Esophagus squamous epithelium (tissue), 5 donors: Measurements from ENCODE around the gene CNBD2. TPM values are rescaled to one million over a fixed set of nuclear protein-coding genes. Genes with fewer than 3 reads are reported as not detected.
"Not testable (repeated sequence)": the region's sequence is repeated elsewhere in the genome, so short reads cannot be mapped to it uniquely, and the experiment has no call there.

Experiments
- DNase-seq: peaks from one replicate; lab custom pipeline; 2025; lab: John Stamatoyannopoulos, UW
- H3K27ac ChIP-seq, 4 donors: fragments of 200-600 bp; sonication (generic); one replicate each; pipeline ENCODE4 v1.5.1; 2016 to 2019; ENCODE audit warnings: mild to moderate bottlenecking in 1 of 4
- H3K27me3 ChIP-seq, 4 donors: fragments of 200-600 bp; sonication (generic); 1 replicate in 3 of 4; 2 replicates in 1 of 4; pipeline versions ENCODE4 v1.5.1 to v1.6.0; 2017 to 2021; ENCODE audit warnings: antibody characterized with exemption in 1 of 4
- H3K36me3 ChIP-seq, 3 donors: fragments of 200-600 bp; sonication (generic); one replicate each; pipeline ENCODE4 v1.5.1; 2016 to 2019
- H3K4me1 ChIP-seq, 3 donors: fragments of 200-600 bp; sonication (generic); one replicate each; pipeline ENCODE4 v1.5.1; 2017 to 2019
- H3K4me3 ChIP-seq, 4 donors: fragments of 200-600 bp; sonication (generic); 1 replicate in 3 of 4; 2 replicates in 1 of 4; pipeline ENCODE4 v1.5.1; 2016 to 2019; ENCODE audit warnings: mild to moderate bottlenecking in 2 of 4, moderate library complexity in 1 of 4
- H3K9me3 ChIP-seq, 3 donors: fragments of 200-600 bp; sonication (generic); one replicate each; pipeline ENCODE4 v1.5.1; 2016 to 2019
- CTCF ChIP-seq, 6 experiments: fragments of 450-650 bp in 4 of 6; fragments of 200-600 bp in 2 of 6; sonication (generic) in 2 of 6; IDR thresholded peaks; one replicate each; pipeline ENCODE4 v1.5.1; 2016 to 2019; ENCODE audit warnings: antibody characterized with exemption in 6 of 6, mild to moderate bottlenecking in 4 of 6, moderate library complexity in 4 of 6
- POLR2A ChIP-seq, 4 donors: fragments of 450-650 bp; IDR thresholded peaks; one replicate each; pipeline ENCODE4 v1.6.1; 2017; ENCODE audit warnings: antibody characterized with exemption in 4 of 4, mild to moderate bottlenecking in 4 of 4, moderate library complexity in 3 of 4
- WGBS, 2 donors: methylation state at CpG; one replicate each; pipeline ENCODE4 v1.1.5; 2018; 5-methylcytosine and 5-hydroxymethylcytosine counted together
- intact Hi-C: fragments of 100-400 bp; cut with DNase I; formaldehyde crosslinking; loops from one replicate; pipeline ENCODE4 v1.15.0; 2022
- small RNA-seq, 4 donors: library from RNA; depleted of rRNA; stranded (forward); fragments of <200 nt; gene quantifications; one replicate each; pipeline ENCODE3, GENCODE V24; 2016
- total RNA-seq, 4 donors: library from RNA; depleted of rRNA; stranded (reverse); fragments of >200 nt; gene quantifications; one replicate each; pipeline ENCODE4 v1.1.0, GENCODE V29; 2016
- donor health status: DM: yes; HTN: yes; CAD: no.

The CNBD2 gene
- total RNA-seq, 4 donors from 2014 or later, result 4.0 to 15.3 (median 4.6) TPM

GRCh38 chr20:36074983-36075382 lies 106.6 kb downstream of the CNBD2 start:
- no peak overlapping the region for H3K4me3 ChIP-seq
- no peak for TF ChIP-seq POLR2A (IDR thresholded peaks at IDR 0.05)
- no peak for TF ChIP-seq CTCF (IDR thresholded peaks at IDR 0.05)
- H3K4me1 ChIP-seq, result peaks cover 0 to 26% (median 4%) of the 10 kb centered on the region in 3 donors
- no peaks in the 10 kb centered on the region for H3K36me3 ChIP-seq
- peaks cover 0 to 9% (median 0%) of the 10 kb centered on the region in 4 donors for H3K27me3 ChIP-seq
- peak overlapping the region in 2 of 4 donors; percentile 9 to 74 for H3K27ac ChIP-seq
- DNase-seq, result no peak
- H3K9me3 ChIP-seq, result no peaks in the 10 kb centered on the region
- WGBS, 2 donors, result 3 to 6% methylated on average over 2 of the region's 2 CpGs
- intact Hi-C loops, result no loop called here

GRCh38 chr20:36077762-36078161 lies 109.4 kb downstream of the CNBD2 start:
- H3K4me3 ChIP-seq, intact Hi-C loops: not testable (repeated sequence)
- 44 to 64% methylated on average over 2 to 3 of the region's 5 CpGs for WGBS, 2 donors

GRCh38 chr20:36079486-36079885 lies 111.1 kb downstream of the CNBD2 start:
- Histone ChIP-seq H3K9me3 (no peaks in the 10 kb centered on the region), H3K27me3 (peaks cover 0 to 9% (median 0%) of the 10 kb centered on the region in 4 donors), H3K27ac (no peak overlapping the region), H3K4me3 (no peak overlapping the region), H3K36me3 (no peaks in the 10 kb centered on the region), H3K4me1 (peaks cover 5 to 37% (median 9%) of the 10 kb centered on the region in 3 donors)
- no peak for DNase-seq
- WGBS, 2 donors, result 83 to 91% methylated on average over 6 of the region's 6 CpGs
- TF ChIP-seq POLR2A (IDR thresholded peaks at IDR 0.05), result no peak
- no peak for TF ChIP-seq CTCF (IDR thresholded peaks at IDR 0.05)
- intact Hi-C loops, result no loop called here

More at GRCh38 chr20:36077762-36078161, 109.4 kb downstream of the CNBD2 start:
- H3K9me3 ChIP-seq, H3K36me3 ChIP-seq, DNase-seq, H3K27ac ChIP-seq, H3K27me3 ChIP-seq: not testable (repeated sequence)
- H3K4me1 ChIP-seq, result peaks cover 1 to 37% (median 4%) of the 10 kb centered on the region in 3 donors

GRCh38 chr20:36079984-36080383 lies 111.6 kb downstream of the CNBD2 start:
- H3K4me3 ChIP-seq, H3K27ac ChIP-seq, H3K9me3 ChIP-seq, H3K27me3 ChIP-seq, DNase-seq, H3K36me3 ChIP-seq, intact Hi-C loops: not testable (repeated sequence)
- H3K4me1 ChIP-seq, result peaks cover 5 to 37% (median 9%) of the 10 kb centered on the region in 3 donors
- 69 to 75% methylated on average over 6 of the region's 6 CpGs for WGBS, 2 donors

Small RNAs within 50 kb of the gene (small RNA-seq; reads per million reads assigned to genes)
- gene RNU6-937P, result 0 reads per million in 4 donors

Other genes with a start within 250 kb of the CNBD2 start
- 100 to 1,000 TPM; 149 to 326 (median 182) TPM for gene RBM39, start 226.3 kb upstream of the CNBD2 start, total RNA-seq
- 10 to 100 TPM; 13.6 to 33.2 (median 16.6) TPM for gene PHF20, start 196.6 kb upstream of the CNBD2 start, total RNA-seq
- 10 to 100 TPM; 50.2 to 98.6 (median 74.1) TPM for gene SCAND1, start 14.1 kb upstream of the CNBD2 start, total RNA-seq
- 100 to 1,000 TPM in 1 of 4 donors, 10 to 100 TPM in 3; 39.1 to 112 (median 85.7) TPM for gene EPB41L1, start 186.2 kb downstream of the CNBD2 start, total RNA-seq